Neural progenitor cell (in vitro differentiated cells): ENCODE data around the gene DNAJC24. TPM values are rescaled to one million over a fixed set of nuclear protein-coding genes. Genes with fewer than 3 reads are reported as not detected.

Source experiments
- DNase-seq: peaks from one replicate; pipeline ENCODE4 v3.0.0-alpha.2; 2016; ENCODE audit warnings: low spot score
- H2AFZ ChIP-seq: fragments of 200-600 bp; sonication (generic); replicated peaks from 2 replicates; pipeline ENCODE4 v1.6.1; 2016; ENCODE audit warnings: antibody characterized with exemption
- H3F3A ChIP-seq: fragments of 200-600 bp; sonication (generic); 2 replicates; pipeline ENCODE4 v1.6.1; 2016; ENCODE audit warnings: antibody characterized with exemption, low read depth
- H3K27ac ChIP-seq: fragments of 200-600 bp; sonication (generic); 2 replicates; pipeline ENCODE4 v1.5.1; 2016; ENCODE audit warnings: mild to moderate bottlenecking
- H3K27me3 ChIP-seq: fragments of 200-600 bp; sonication (generic); 2 replicates; pipeline ENCODE4 v1.6.1; 2016; ENCODE audit warnings: mild to moderate bottlenecking, moderate library complexity
- H3K36me3 ChIP-seq: fragments of 200-600 bp; sonication (generic); 2 replicates; pipeline ENCODE4 v1.5.1; 2016
- H3K4me1 ChIP-seq: fragments of 200-600 bp; sonication (generic); 2 replicates; pipeline ENCODE4 v1.6.1; 2016; ENCODE audit warnings: mixed run types
- H3K4me2 ChIP-seq: fragments of 200-600 bp; sonication (generic); 2 replicates; pipeline ENCODE4 v1.6.1; 2016
- H3K4me3 ChIP-seq: fragments of 200-600 bp; sonication (generic); 2 replicates; pipeline ENCODE4 v1.5.1; 2016
- H3K79me2 ChIP-seq: fragments of 200-600 bp; sonication (generic); 2 replicates; pipeline ENCODE4 v1.6.1; 2016; ENCODE audit warnings: low read depth
- H3K9ac ChIP-seq: fragments of 200-600 bp; sonication (generic); 2 replicates; pipeline ENCODE4 v1.6.1; 2016
- H3K9me3 ChIP-seq: fragments of 200-600 bp; sonication (generic); 2 replicates; pipeline ENCODE4 v1.5.1; 2016; ENCODE audit warnings: low read depth
- H4K20me1 ChIP-seq: fragments of 200-600 bp; sonication (generic); 2 replicates; pipeline ENCODE4 v1.6.1; 2016; ENCODE audit warnings: low read depth
- H3K27ac Mint-ChIP-seq: 3 replicates; pipeline ENCODE4 v1.8.0; 2021; ENCODE audit warnings: mixed read lengths
- H3K27me3 Mint-ChIP-seq: 2 replicates; pipeline ENCODE4 v1.8.0; 2022; ENCODE audit warnings: low read depth, mild to moderate bottlenecking, inconsistent platforms, moderate library complexity, mixed read lengths; ENCODE audit not compliant: insufficient read depth
- H3K36me3 Mint-ChIP-seq: 3 replicates; pipeline ENCODE4 v1.8.0; 2021; ENCODE audit warnings: mixed read lengths
- H3K4me1 Mint-ChIP-seq: 3 replicates; pipeline ENCODE4 v1.8.0; 2021; ENCODE audit warnings: mixed read lengths
- H3K4me3 Mint-ChIP-seq: 3 replicates; pipeline ENCODE4 v1.8.0; 2021; ENCODE audit warnings: mild to moderate bottlenecking, moderate library complexity, mixed read lengths
- H3K9me3 Mint-ChIP-seq: 3 replicates; pipeline ENCODE4 v1.8.0; 2020; ENCODE audit warnings: mixed read lengths
- EZH2 ChIP-seq: fragments of 200-600 bp; sonication (generic); IDR thresholded peaks from 2 replicates; pipeline ENCODE4 v1.6.1; 2017; ENCODE audit warnings: antibody characterized with exemption, mild to moderate bottlenecking, moderate library complexity
- EZH2phosphoT487 ChIP-seq: fragments of 200-600 bp; sonication (generic); IDR thresholded peaks from 2 replicates; pipeline ENCODE4 v1.6.1; 2017; ENCODE audit warnings: antibody characterized with exemption
- total RNA-seq: library from RNA; depleted of rRNA; stranded (reverse); fragments of >200 nt; gene quantifications from 2 replicates; pipeline ENCODE4 v1.2.3, GENCODE V29; 2015; ENCODE audit warnings: low replicate concordance
- TF ChIP-seq, protein P1 (sequence below): fragments of 200-600 bp; sonication (generic); IDR thresholded peaks from 2 replicates; pipeline ENCODE4 v1.5.1; 2017; ENCODE audit warnings: antibody characterized with exemption, mild to moderate bottlenecking

The DNAJC24 gene
- total RNA-seq, 1 donor from 2014 or later, result 80.9 TPM

DNA sequence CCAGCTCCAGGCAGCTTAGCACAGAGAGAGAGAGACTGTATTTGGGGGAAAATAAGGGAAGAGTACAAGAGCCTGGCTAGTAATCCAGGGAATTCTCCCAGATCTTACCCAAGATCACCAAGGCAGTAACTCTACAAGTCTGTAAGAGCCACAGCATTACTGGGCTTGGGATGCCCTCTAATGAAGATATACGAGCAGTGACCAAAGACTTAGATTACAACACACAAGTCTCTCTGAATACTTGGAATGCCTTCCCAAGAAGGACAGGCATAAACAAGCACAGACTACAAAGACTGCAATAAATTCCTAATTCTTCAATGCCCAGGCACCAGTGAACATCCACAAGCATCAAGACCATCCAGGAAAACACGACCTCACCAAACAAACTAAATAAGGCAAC, 17.7 kb downstream of the DNAJC24 start:
- Histone ChIP-seq H3K4me3 (no peak overlapping the region), H2AFZ (no peak overlapping the region), H4K20me1 (no peaks in the 10 kb centered on the region), H3K9me3 (peaks cover 25% of the 10 kb centered on the region), H3K27ac (no peak overlapping the region), H3K4me1 (no peaks in the 10 kb centered on the region), H3K36me3 (peaks cover 33% of the 10 kb centered on the region), H3K79me2 (peaks cover 35% of the 10 kb centered on the region), H3K27me3 (no peaks in the 10 kb centered on the region), H3K4me2 (no peak overlapping the region), H3F3A (no peaks in the 10 kb centered on the region), H3K9ac (no peak overlapping the region)
- DNase-seq, result no peak
- TF ChIP-seq, protein P1, sequence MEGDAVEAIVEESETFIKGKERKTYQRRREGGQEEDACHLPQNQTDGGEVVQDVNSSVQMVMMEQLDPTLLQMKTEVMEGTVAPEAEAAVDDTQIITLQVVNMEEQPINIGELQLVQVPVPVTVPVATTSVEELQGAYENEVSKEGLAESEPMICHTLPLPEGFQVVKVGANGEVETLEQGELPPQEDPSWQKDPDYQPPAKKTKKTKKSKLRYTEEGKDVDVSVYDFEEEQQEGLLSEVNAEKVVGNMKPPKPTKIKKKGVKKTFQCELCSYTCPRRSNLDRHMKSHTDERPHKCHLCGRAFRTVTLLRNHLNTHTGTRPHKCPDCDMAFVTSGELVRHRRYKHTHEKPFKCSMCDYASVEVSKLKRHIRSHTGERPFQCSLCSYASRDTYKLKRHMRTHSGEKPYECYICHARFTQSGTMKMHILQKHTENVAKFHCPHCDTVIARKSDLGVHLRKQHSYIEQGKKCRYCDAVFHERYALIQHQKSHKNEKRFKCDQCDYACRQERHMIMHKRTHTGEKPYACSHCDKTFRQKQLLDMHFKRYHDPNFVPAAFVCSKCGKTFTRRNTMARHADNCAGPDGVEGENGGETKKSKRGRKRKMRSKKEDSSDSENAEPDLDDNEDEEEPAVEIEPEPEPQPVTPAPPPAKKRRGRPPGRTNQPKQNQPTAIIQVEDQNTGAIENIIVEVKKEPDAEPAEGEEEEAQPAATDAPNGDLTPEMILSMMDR, result no peak
- TF ChIP-seq EZH2phosphoT487 (no peak), EZH2 (no peak)
- Mint-ChIP-seq H3K9me3 (peaks cover 43% of the 10 kb centered on the region), H3K36me3 (peaks cover 50% of the 10 kb centered on the region), H3K27me3 (no peaks in the 10 kb centered on the region), H3K4me1 (no peaks in the 10 kb centered on the region), H3K27ac (no peak overlapping the region), H3K4me3 (peak overlapping the region; percentile 46)

DNA sequence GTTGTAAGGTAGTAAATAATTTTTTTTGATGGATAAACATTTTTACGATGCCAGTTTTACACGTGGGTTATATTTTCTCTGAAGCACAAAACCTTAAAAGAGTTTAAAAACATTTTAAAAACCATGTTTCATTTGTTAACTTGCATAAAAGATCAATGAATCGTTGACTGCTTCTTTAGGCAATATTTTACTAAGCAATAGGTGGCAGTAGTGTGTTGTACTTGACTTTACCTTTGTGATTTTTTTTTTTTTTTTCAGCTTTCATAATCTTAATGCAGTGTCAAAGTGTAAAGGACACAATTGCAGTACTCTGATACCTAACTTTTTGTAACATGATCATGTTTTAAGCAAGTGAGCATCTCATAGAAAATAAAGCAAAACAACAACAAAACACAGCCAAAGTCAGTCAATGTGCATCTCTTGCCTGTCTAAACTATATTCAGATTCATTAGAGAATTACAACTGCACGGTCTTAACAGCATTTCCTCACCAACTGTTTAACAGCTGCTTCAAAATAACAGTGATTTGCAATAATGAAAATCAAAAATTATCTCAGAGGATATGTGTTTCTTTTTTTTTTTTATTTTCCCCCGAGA, 27.7 kb downstream of the DNAJC24 start:
- DNase-seq, result peak; percentile 23
- H3K36me3 Mint-ChIP-seq, result peaks cover 47% of the 10 kb centered on the region
- H3K79me2 ChIP-seq, result peaks cover 53% of the 10 kb centered on the region
- H3K36me3 ChIP-seq, result peaks cover 19% of the 10 kb centered on the region
- H3K9me3 Mint-ChIP-seq, result peaks cover 23% of the 10 kb centered on the region
- no peak overlapping the region for H2AFZ ChIP-seq
- H3K4me3 ChIP-seq, result no peak overlapping the region
- no peak overlapping the region for H3K9ac ChIP-seq
- peaks cover 23% of the 10 kb centered on the region for H3F3A ChIP-seq
- H3K4me3 Mint-ChIP-seq, result no peak overlapping the region
- H3K27ac ChIP-seq, result no peak overlapping the region
- no peaks in the 10 kb centered on the region for H4K20me1 ChIP-seq
- no peak overlapping the region for H3K27ac Mint-ChIP-seq
- no peaks in the 10 kb centered on the region for H3K27me3 ChIP-seq
- H3K9me3 ChIP-seq, result peaks cover 5% of the 10 kb centered on the region
- no peak overlapping the region for H3K4me2 ChIP-seq
- TF ChIP-seq, protein P1, result peak; percentile 72
- TF ChIP-seq EZH2phosphoT487, result no peak
- no peaks in the 10 kb centered on the region for H3K4me1 ChIP-seq
- H3K4me1 Mint-ChIP-seq, result no peaks in the 10 kb centered on the region
- H3K27me3 Mint-ChIP-seq, result peaks cover 2% of the 10 kb centered on the region

DNA sequence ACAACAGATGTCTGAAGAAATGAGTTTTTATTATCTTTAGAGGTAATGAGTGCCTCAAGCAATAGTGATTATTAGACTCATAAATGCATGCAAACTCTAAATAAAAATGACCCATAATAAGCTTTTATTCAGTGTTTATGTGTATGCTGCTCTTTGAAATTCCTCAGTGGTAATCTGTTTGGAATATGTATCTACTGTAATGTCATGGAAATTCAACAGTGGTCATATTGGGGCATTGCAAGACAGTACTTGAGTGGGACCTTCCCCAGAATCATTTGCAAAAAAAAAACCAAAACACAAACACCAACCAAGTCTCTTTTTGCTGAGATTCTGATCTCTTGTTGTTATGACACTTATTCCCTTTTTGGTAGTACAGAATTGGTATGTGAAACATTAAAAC, 35.0 kb downstream of the DNAJC24 start:
- H3K9me3 ChIP-seq, result peaks cover 5% of the 10 kb centered on the region
- peaks cover 4% of the 10 kb centered on the region for H3K36me3 ChIP-seq
- peaks cover 7% of the 10 kb centered on the region for H3K4me1 Mint-ChIP-seq
- TF ChIP-seq EZH2 (no peak), EZH2phosphoT487 (no peak)
- TF ChIP-seq, protein P1, result no peak
- no peak overlapping the region for H3K4me3 ChIP-seq
- no peak for DNase-seq
- no peaks in the 10 kb centered on the region for H3F3A ChIP-seq
- H3K4me2 ChIP-seq, result no peak overlapping the region
- H3K9me3 Mint-ChIP-seq, result peaks cover 22% of the 10 kb centered on the region
- no peaks in the 10 kb centered on the region for H3K27me3 ChIP-seq
- no peak overlapping the region for H3K27ac Mint-ChIP-seq
- H2AFZ ChIP-seq, result no peak overlapping the region
- H3K27ac ChIP-seq, result no peak overlapping the region
- H3K9ac ChIP-seq, result no peak overlapping the region
- H3K79me2 ChIP-seq, result peaks cover 26% of the 10 kb centered on the region
- H3K4me1 ChIP-seq, result no peaks in the 10 kb centered on the region
- H3K27me3 Mint-ChIP-seq, result peaks cover 4% of the 10 kb centered on the region
- H3K4me3 Mint-ChIP-seq, result no peak overlapping the region
- peaks cover 47% of the 10 kb centered on the region for H3K36me3 Mint-ChIP-seq
- no peaks in the 10 kb centered on the region for H4K20me1 ChIP-seq
